ENCODE measurements around the gene FILIP1L. TPM values are rescaled to one million over a fixed set of nuclear protein-coding genes. Genes with fewer than 3 reads are reported as not detected.

Gene FILIP1L
- total RNA-seq, 1 experiment from 2014 or later: 29.0 TPM

- DNase-seq (ENCODE audit: low spot score): no peak
Measured at GRCh38 chr3:99803297-99803696, 311.0 kb downstream of the FILIP1L start.

DNA sequence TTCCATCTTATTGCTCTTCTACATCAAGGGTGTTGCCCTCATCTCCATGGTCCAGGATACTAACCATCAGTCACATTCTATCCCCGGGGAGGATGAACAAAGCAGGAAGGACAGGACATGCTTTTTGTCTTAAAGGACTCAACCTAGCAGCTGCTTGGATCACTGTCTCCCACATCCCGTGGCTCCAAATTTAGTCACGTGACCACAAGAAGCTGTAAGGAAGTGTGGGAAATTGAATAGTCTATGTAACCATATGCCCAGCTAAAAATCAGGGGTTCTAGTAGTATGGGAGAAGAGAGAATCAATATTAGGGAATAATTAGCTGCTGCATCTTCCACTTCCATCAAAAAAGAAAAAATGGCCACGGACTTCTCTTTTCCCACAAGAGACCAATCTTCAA lies 314.9 kb downstream of the FILIP1L start:
- DNase-seq (ENCODE audit: low spot score): no peak

GRCh38 chr3:99795573-99795972 lies 318.7 kb downstream of the FILIP1L start:
- DNase-seq (ENCODE audit: low spot score): no peak

DNA sequence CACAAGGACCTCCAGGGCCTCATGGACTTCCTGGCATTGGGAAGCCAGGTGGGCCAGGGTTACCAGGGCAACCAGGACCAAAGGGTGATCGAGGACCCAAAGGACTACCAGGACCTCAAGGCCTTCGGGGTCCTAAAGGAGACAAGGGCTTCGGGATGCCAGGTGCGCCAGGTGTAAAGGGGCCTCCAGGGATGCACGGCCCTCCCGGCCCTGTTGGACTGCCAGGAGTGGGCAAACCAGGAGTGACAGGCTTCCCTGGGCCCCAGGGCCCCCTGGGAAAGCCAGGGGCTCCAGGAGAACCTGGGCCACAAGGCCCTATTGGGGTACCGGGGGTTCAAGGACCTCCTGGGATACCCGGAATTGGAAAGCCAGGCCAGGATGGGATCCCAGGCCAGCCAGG lies 319.8 kb downstream of the FILIP1L start:
- no peak for DNase-seq (ENCODE audit: low spot score)

GRCh38 chr3:99789011-99789721 lies 325.1 kb downstream of the FILIP1L start:
- DNase-seq (ENCODE audit: low spot score): peak; percentile 72

Other genes starting within 250 kb of the FILIP1L start
- 49.8 and 57.0 TPM in 2 replicates for gene TBC1D23, start 146.5 kb upstream of the FILIP1L start, total RNA-seq (2014; rRNA removed; shearing (Covaris generic))
- gene NIT2, start 220.3 kb upstream of the FILIP1L start, total RNA-seq (2014; rRNA removed; shearing (Covaris generic)): 107 and 110 TPM in 2 replicates

All from A172 (cell line).